WERI-Rb-1 (cell line): ENCODE data around the gene TMEFF2.

Source experiments
- DNase-seq: peaks from one replicate; pipeline ENCODE4 v3.0.0-alpha.2; 2020
- H3K27ac ChIP-seq: fragments of 250-450 bp; sonication (Bioruptor Pico); 2 replicates; pipeline ENCODE4 v1.5.1; 2020; ENCODE audit warnings: mild to moderate bottlenecking, moderate library complexity
- H3K27me3 ChIP-seq: fragments of 250-450 bp; sonication (Bioruptor Pico); 2 replicates; pipeline ENCODE4 v1.5.1; 2021; ENCODE audit warnings: mild to moderate bottlenecking, low read depth, moderate library complexity; ENCODE audit not compliant: insufficient read depth, severe bottlenecking
- H3K36me3 ChIP-seq: fragments of 250-450 bp; sonication (Bioruptor Pico); 2 replicates; pipeline ENCODE4 v1.5.1; 2020; ENCODE audit warnings: mild to moderate bottlenecking, moderate library complexity
- H3K4me3 ChIP-seq: 2 replicates; pipeline ENCODE4 v1.5.1; 2011; ENCODE audit warnings: low read depth, mild to moderate bottlenecking, control low read depth, low read length
- H3K9me3 ChIP-seq: fragments of 250-450 bp; sonication (Bioruptor Pico); 2 replicates; pipeline ENCODE4 v1.5.1; 2021; ENCODE audit warnings: mild to moderate bottlenecking, moderate library complexity; ENCODE audit not compliant: severe bottlenecking
- CTCF ChIP-seq: IDR thresholded peaks from 2 replicates; pipeline ENCODE4 v1.5.1; 2011; ENCODE audit warnings: low read depth, mild to moderate bottlenecking, control low read depth, inconsistent platforms, low read length

The TMEFF2 gene

DNA sequence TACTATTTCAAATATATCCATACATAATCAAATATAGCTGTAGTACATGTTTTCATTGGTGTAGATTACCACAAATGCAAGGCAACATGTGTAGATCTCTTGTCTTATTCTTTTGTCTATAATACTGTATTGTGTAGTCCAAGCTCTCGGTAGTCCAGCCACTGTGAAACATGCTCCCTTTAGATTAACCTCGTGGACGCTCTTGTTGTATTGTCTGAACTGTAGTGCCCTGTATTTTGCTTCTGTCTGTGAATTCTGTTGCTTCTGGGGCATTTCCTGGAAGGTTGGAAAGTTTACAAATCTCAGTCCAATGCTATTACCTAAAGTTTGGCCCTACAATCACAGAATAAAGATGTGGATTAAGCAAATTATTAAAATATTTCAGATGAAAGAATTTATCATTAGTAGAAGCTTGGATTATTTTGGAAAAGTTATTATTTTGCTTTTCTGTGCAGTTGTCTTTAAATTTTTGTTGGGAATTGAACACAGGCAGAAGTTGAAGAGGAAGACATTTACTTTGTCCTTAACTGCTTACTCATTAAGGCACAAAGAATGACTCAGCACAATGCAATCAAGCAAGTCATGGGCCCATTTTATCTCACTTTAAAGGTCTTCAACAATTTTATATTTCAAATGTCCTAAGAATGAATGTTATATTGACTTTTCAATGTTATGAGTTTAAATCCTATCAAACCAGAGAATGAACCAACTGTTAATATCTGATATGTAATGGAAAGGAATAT lies 244.4 kb downstream of the TMEFF2 start:
- no peak for TF ChIP-seq CTCF
- no peak overlapping the region for H3K27ac ChIP-seq

GRCh38 chr2:191947235-191947634 lies 247.5 kb downstream of the TMEFF2 start:
- Histone ChIP-seq H3K4me3 (no peak overlapping the region), H3K27ac (no peak overlapping the region), H3K36me3 (no peaks in the 10 kb centered on the region), H3K27me3 (no peaks in the 10 kb centered on the region), H3K9me3 (no peaks in the 10 kb centered on the region)
- no peak for TF ChIP-seq CTCF
- DNase-seq = peak; percentile 47

More for the DNA sequence above, 244.4 kb downstream of the TMEFF2 start:
- Histone ChIP-seq H3K9me3 (no peaks in the 10 kb centered on the region), H3K27me3 (no peaks in the 10 kb centered on the region), H3K4me3 (no peak overlapping the region), H3K36me3 (no peaks in the 10 kb centered on the region)
- no peak for DNase-seq

- no peak for DNase-seq
- no peaks in the 10 kb centered on the region for H3K36me3 ChIP-seq
- no peak overlapping the region for H3K4me3 ChIP-seq
- no peak for TF ChIP-seq CTCF
- no peaks in the 10 kb centered on the region for H3K9me3 ChIP-seq
- no peak overlapping the region for H3K27ac ChIP-seq
- H3K27me3 ChIP-seq = no peaks in the 10 kb centered on the region
Observed at GRCh38 chr2:191946471-191947182, 248.1 kb downstream of the TMEFF2 start.

GRCh38 chr2:191945623-191946022 lies 249.1 kb downstream of the TMEFF2 start:
- no peak overlapping the region for H3K4me3 ChIP-seq
- no peak for DNase-seq
- H3K36me3 ChIP-seq = no peaks in the 10 kb centered on the region
- H3K27ac ChIP-seq = no peak overlapping the region
- no peaks in the 10 kb centered on the region for H3K9me3 ChIP-seq
- no peaks in the 10 kb centered on the region for H3K27me3 ChIP-seq
- TF ChIP-seq CTCF = no peak

DNA sequence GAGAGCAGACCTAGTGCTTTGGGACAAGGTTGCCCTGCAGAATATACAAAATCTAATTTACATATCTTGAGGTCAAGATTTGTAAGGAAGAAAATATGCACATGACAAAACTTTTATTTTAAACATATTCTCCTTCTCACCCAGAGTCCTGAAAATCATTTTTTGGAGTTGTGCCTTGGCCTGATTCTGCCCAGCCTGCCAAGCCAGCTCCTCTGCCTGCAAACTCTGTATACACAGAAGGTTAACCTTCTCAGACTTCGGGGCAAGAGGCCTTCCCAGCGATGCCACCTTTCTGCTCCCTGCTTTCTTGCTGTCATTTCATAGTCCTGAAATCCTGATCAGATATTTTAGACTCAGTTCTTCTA lies 252.0 kb downstream of the TMEFF2 start:
- no peak overlapping the region for H3K4me3 ChIP-seq
- no peaks in the 10 kb centered on the region for H3K36me3 ChIP-seq
- H3K27ac ChIP-seq = peak overlapping the region; percentile 76
- no peak for TF ChIP-seq CTCF
- no peaks in the 10 kb centered on the region for H3K9me3 ChIP-seq
- DNase-seq = no peak
- H3K27me3 ChIP-seq = no peaks in the 10 kb centered on the region
